HEK293 (cell line): Measurements from ENCODE around the gene RBFOX2.

Experiments used
- CTCF ChIA-PET: fragments of 350-600 bp; formaldehyde crosslinking; extraction: SDS; loops from one replicate; lab custom pipeline; 2021; ENCODE audit warnings: antibody characterized with exemption; lab: Yijun Ruan, JAX
- POLR2A ChIA-PET: fragments of 300-600 bp; formaldehyde crosslinking; extraction: SDS; loops from one replicate; lab custom pipeline; 2020; ENCODE audit warnings: antibody characterized with exemption, inconsistent platforms; lab: Yijun Ruan, JAX
- H3K27ac ChIP-seq: fragments of 200-500 bp; sonication (Bioruptor generic); 2 replicates; pipeline ENCODE4 v1.5.1; 2014; ENCODE audit warnings: low read depth, low read length, control low read depth, inconsistent platforms; ENCODE audit errors: extremely low read depth
- H3K36me3 ChIP-seq, 2 experiments: fragments of 200-500 bp in 1 of 2; sonication (Bioruptor generic) in 1 of 2; 1 replicate in 1 of 2; 2 replicates in 1 of 2; pipeline ENCODE4 v1.5.1; 2014 to 2017; ENCODE audit warnings: inconsistent platforms in 2 of 2, low read length in 2 of 2; ENCODE audit not compliant: control insufficient read depth in 2 of 2, insufficient read depth in 1 of 2
- H3K4me1 ChIP-seq: fragments of 200-500 bp; sonication (Bioruptor generic); 2 replicates; pipeline ENCODE4 v1.5.1; 2014; ENCODE audit warnings: mild to moderate bottlenecking, low read length, inconsistent platforms; ENCODE audit not compliant: control insufficient read depth, insufficient read depth
- H3K4me3 ChIP-seq: 2 replicates; pipeline ENCODE4 v1.5.1; 2011; ENCODE audit warnings: low read depth, mild to moderate bottlenecking, control low read depth, low read length, moderate library complexity
- H3K9me3 ChIP-seq: fragments of 200-500 bp; sonication (Bioruptor generic); 2 replicates; pipeline ENCODE4 v1.5.1; 2014; ENCODE audit warnings: low read depth, low read length, inconsistent platforms; ENCODE audit not compliant: control insufficient read depth, insufficient read depth
- FEZF1 ChIP-seq: fragments of 450-650 bp; formaldehyde crosslinking; IDR thresholded peaks from 2 replicates; pipeline ENCODE4 v1.5.1; 2016; ENCODE audit warnings: missing biosample characterization, missing genetic modification characterization
- GFI1B ChIP-seq: fragments of 450-650 bp; formaldehyde crosslinking; IDR thresholded peaks from 2 replicates; pipeline ENCODE4 v1.5.1; 2016; ENCODE audit warnings: missing biosample characterization, missing genetic modification characterization
- GLIS2 ChIP-seq: fragments of 450-650 bp; formaldehyde crosslinking; IDR thresholded peaks from 2 replicates; pipeline ENCODE4 v1.5.1; 2016; ENCODE audit warnings: missing biosample characterization, missing genetic modification characterization
- ZBTB17 ChIP-seq: fragments of 450-650 bp; formaldehyde crosslinking; IDR thresholded peaks from 2 replicates; pipeline ENCODE4 v1.5.1; 2016; ENCODE audit warnings: missing biosample characterization, missing genetic modification characterization
- ZBTB20 ChIP-seq: fragments of 450-650 bp; formaldehyde crosslinking; IDR thresholded peaks from 2 replicates; pipeline ENCODE4 v1.5.1; 2016; ENCODE audit warnings: missing biosample characterization, missing genetic modification characterization
- ZNF169 ChIP-seq: fragments of 450-650 bp; formaldehyde crosslinking; IDR thresholded peaks from 2 replicates; pipeline ENCODE4 v1.5.1; 2016; ENCODE audit warnings: missing biosample characterization, missing genetic modification characterization
- ZNF423 ChIP-seq: fragments of 450-650 bp; formaldehyde crosslinking; IDR thresholded peaks from 2 replicates; pipeline ENCODE4 v1.5.1; 2016; ENCODE audit warnings: missing biosample characterization, missing genetic modification characterization
- ZNF510 ChIP-seq: fragments of 450-650 bp; formaldehyde crosslinking; IDR thresholded peaks from 2 replicates; pipeline ENCODE4 v1.5.1; 2018; ENCODE audit warnings: mild to moderate bottlenecking, missing genetic modification characterization, missing biosample characterization; ENCODE audit not compliant: insufficient replicate concordance
- ZNF701 ChIP-seq: fragments of 450-650 bp; formaldehyde crosslinking; IDR thresholded peaks from 2 replicates; pipeline ENCODE4 v1.5.1; 2016; ENCODE audit warnings: missing biosample characterization, missing genetic modification characterization
- ZNF747 ChIP-seq: fragments of 450-650 bp; formaldehyde crosslinking; IDR thresholded peaks from 2 replicates; pipeline ENCODE4 v1.5.1; 2016; ENCODE audit warnings: missing biosample characterization, missing genetic modification characterization
- ZNF76 ChIP-seq: fragments of 450-650 bp; formaldehyde crosslinking; IDR thresholded peaks from 2 replicates; pipeline ENCODE4; 2016; ENCODE audit warnings: low read depth, missing biosample characterization, missing genetic modification characterization, borderline replicate concordance
- ZNF777 ChIP-seq: fragments of 450-650 bp; formaldehyde crosslinking; IDR thresholded peaks from 2 replicates; pipeline ENCODE4 v1.5.1; 2017; ENCODE audit warnings: missing biosample characterization, missing genetic modification characterization, borderline replicate concordance
- ZNF785 ChIP-seq: fragments of 450-650 bp; formaldehyde crosslinking; IDR thresholded peaks from 2 replicates; pipeline ENCODE4 v1.5.1; 2016; ENCODE audit warnings: missing biosample characterization, missing genetic modification characterization
- ZNF830 ChIP-seq: fragments of 450-650 bp; IDR thresholded peaks from 2 replicates; pipeline ENCODE4 v1.5.0; 2018; ENCODE audit warnings: missing biosample characterization, missing genetic modification characterization, low read depth, mild to moderate bottlenecking, moderate library complexity
- ZSCAN16 ChIP-seq: fragments of 450-650 bp; formaldehyde crosslinking; IDR thresholded peaks from 2 replicates; pipeline ENCODE4 v1.5.1; 2016; ENCODE audit warnings: missing biosample characterization, missing genetic modification characterization
- ZSCAN23 ChIP-seq: fragments of 450-650 bp; formaldehyde crosslinking; IDR thresholded peaks from 2 replicates; pipeline ENCODE4 v1.5.1; 2016; ENCODE audit warnings: missing biosample characterization, missing genetic modification characterization
- TF ChIP-seq, protein P1 (sequence below): fragments of 450-650 bp; formaldehyde crosslinking; IDR thresholded peaks from 2 replicates; pipeline ENCODE4 v1.5.1; 2017; ENCODE audit warnings: missing biosample characterization, missing genetic modification characterization
- TF ChIP-seq, protein P2 (sequence below): fragments of 450-650 bp; formaldehyde crosslinking; IDR thresholded peaks from 2 replicates; pipeline ENCODE4; 2016; ENCODE audit warnings: missing biosample characterization, missing genetic modification characterization
- TF ChIP-seq, protein P3 (sequence below): fragments of 450-650 bp; formaldehyde crosslinking; IDR thresholded peaks from 2 replicates; pipeline ENCODE4 v1.5.1; 2016; ENCODE audit warnings: missing biosample characterization, missing genetic modification characterization
- TF ChIP-seq, protein P4 (sequence below): fragments of 450-650 bp; formaldehyde crosslinking; IDR thresholded peaks from 2 replicates; pipeline ENCODE4 v1.5.1; 2016; ENCODE audit warnings: missing biosample characterization, missing genetic modification characterization
- TF ChIP-seq, protein P5 (sequence below): fragments of 450-650 bp; formaldehyde crosslinking; IDR thresholded peaks from 2 replicates; pipeline ENCODE4 v1.5.1; 2016; ENCODE audit warnings: missing biosample characterization, missing genetic modification characterization

Gene RBFOX2

DNA sequence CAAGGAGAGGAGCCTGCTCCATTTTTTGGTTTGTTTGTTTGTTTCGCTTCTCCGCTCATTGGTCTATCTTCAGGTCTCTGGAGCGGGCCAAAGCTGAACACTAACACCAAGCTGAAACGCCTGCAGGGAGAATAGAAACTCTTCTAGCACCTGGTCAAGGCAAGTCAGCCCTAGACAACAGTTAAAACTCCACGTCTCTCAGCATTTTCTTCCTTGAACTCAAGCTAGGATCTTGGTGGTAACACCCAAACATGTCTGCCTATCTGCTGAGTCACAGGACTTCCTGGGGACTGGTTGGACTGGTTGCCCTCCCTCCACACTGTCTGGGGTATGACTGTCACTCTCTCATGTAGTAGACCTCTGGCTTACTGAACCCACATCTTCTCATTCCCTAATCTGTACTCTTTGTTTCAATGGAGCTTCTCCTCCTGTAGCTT, 23.9 kb upstream of the RBFOX2 start:
- H3K36me3 ChIP-seq, result no peaks in the 10 kb centered on the region
- no peak overlapping the region for H3K27ac ChIP-seq
- CTCF ChIA-PET, result interaction anchor here (1.2 to 2.4 kb wide), 2 partner anchors 13 to 121 kb away, joined by 3 to 28 read pairs; no protein-coding TSS in a partner anchor
- TF ChIP-seq ZNF785 (tag by site-specific recombination) (no peak), ZNF423 (tag by site-specific recombination) (no peak), ZSCAN16 (tag by site-specific recombination) (no peak), ZNF510 (tag by site-specific recombination) (no peak), ZNF169 (tag by site-specific recombination) (no peak), ZBTB17 (tag by site-specific recombination) (no peak)
- TF ChIP-seq, protein P1, sequence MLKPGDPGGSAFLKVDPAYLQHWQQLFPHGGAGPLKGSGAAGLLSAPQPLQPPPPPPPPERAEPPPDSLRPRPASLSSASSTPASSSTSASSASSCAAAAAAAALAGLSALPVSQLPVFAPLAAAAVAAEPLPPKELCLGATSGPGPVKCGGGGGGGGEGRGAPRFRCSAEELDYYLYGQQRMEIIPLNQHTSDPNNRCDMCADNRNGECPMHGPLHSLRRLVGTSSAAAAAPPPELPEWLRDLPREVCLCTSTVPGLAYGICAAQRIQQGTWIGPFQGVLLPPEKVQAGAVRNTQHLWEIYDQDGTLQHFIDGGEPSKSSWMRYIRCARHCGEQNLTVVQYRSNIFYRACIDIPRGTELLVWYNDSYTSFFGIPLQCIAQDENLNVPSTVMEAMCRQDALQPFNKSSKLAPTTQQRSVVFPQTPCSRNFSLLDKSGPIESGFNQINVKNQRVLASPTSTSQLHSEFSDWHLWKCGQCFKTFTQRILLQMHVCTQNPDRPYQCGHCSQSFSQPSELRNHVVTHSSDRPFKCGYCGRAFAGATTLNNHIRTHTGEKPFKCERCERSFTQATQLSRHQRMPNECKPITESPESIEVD (tag by site-specific recombination), result no peak
- TF ChIP-seq, protein P2, sequence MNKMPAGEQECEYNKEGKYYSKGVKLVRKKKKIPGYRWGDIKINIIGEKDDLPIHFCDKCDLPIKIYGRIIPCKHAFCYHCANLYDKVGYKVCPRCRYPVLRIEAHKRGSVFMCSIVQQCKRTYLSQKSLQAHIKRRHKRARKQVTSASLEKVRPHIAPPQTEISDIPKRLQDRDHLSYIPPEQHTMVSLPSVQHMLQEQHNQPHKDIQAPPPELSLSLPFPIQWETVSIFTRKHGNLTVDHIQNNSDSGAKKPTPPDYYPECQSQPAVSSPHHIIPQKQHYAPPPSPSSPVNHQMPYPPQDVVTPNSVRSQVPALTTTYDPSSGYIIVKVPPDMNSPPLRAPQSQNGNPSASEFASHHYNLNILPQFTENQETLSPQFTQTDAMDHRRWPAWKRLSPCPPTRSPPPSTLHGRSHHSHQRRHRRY (tag by site-specific recombination), result no peak
- TF ChIP-seq, protein P3, sequence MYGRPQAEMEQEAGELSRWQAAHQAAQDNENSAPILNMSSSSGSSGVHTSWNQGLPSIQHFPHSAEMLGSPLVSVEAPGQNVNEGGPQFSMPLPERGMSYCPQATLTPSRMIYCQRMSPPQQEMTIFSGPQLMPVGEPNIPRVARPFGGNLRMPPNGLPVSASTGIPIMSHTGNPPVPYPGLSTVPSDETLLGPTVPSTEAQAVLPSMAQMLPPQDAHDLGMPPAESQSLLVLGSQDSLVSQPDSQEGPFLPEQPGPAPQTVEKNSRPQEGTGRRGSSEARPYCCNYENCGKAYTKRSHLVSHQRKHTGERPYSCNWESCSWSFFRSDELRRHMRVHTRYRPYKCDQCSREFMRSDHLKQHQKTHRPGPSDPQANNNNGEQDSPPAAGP (tag by site-specific recombination), result no peak
- TF ChIP-seq, protein P4, sequence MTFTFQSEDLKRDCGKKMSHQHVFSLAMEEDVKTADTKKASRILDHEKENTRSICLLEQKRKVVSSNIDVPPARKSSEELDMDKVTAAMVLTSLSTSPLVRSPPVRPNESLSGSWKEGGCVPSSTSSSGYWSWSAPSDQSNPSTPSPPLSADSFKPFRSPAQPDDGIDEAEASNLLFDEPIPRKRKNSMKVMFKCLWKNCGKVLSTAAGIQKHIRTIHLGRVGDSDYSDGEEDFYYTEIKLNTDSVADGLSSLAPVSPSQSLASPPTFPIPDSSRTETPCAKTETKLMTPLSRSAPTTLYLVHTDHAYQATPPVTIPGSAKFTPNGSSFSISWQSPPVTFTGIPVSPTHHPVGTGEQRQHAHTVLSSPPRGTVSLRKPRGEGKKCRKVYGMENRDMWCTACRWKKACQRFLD (tag by site-specific recombination), result no peak
- TF ChIP-seq, all 188 proteins: peak for 0
- no peaks in the 10 kb centered on the region for H3K9me3 ChIP-seq
- POLR2A ChIA-PET, result interaction anchor here (1.2 to 1.8 kb wide), 2 partner anchors 13 to 24 kb away, joined by 4 to 11 read pairs; partner anchors contain the start of gene RBFOX2
- H3K4me1 ChIP-seq, result 0 out of 2 replicates have a peak, but pooled peaks cover 3% of the 10 kb centered on the region
- H3K4me3 ChIP-seq, result no peak overlapping the region

DNA sequence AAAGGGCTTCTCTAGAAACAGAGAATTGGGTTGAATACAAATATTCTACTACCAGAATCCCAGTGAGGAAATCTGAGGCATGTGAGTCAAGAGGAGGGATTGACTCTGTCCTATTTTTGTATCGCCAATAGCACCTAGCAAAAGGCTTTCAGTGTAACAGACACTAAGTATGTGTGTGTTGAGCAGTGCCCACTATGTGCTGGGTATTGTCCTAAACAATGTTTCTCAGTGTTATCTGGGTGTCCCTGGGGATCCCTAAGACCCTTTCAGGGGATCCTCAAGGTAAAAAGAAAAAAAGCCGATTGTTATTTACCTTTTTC, 21.0 kb upstream of the RBFOX2 start:
- Histone ChIP-seq H3K4me3 (no peak overlapping the region), H3K4me1 (no peaks in the 10 kb centered on the region), H3K36me3 (no peaks in the 10 kb centered on the region), H3K27ac (no peak overlapping the region), H3K9me3 (no peaks in the 10 kb centered on the region)
- CTCF ChIA-PET, result interaction anchor here (0.7 to 1.6 kb wide), 3 partner anchors 16 to 20 kb away, joined by 4 to 14 read pairs (median 5); no protein-coding TSS in a partner anchor
- POLR2A ChIA-PET, result interaction anchor here (0.7 kb wide), 1 partner anchor 26 kb away, joined by 3 read pairs; no protein-coding TSS in a partner anchor
- TF ChIP-seq ZNF777 (tag by site-specific recombination), result no peak
- no peak for TF ChIP-seq ZNF76 (tag by site-specific recombination)
- TF ChIP-seq ZNF747 (tag by site-specific recombination), result no peak
- TF ChIP-seq ZBTB20 (tag by site-specific recombination), result no peak
- TF ChIP-seq ZNF830 (tag by site-specific recombination), result no peak
- TF ChIP-seq ZNF701, result no peak
- TF ChIP-seq ZSCAN23 (tag by site-specific recombination), result no peak
- TF ChIP-seq GLIS2, result no peak
- no peak for TF ChIP-seq FEZF1 (tag by site-specific recombination)
- TF ChIP-seq, protein P5, sequence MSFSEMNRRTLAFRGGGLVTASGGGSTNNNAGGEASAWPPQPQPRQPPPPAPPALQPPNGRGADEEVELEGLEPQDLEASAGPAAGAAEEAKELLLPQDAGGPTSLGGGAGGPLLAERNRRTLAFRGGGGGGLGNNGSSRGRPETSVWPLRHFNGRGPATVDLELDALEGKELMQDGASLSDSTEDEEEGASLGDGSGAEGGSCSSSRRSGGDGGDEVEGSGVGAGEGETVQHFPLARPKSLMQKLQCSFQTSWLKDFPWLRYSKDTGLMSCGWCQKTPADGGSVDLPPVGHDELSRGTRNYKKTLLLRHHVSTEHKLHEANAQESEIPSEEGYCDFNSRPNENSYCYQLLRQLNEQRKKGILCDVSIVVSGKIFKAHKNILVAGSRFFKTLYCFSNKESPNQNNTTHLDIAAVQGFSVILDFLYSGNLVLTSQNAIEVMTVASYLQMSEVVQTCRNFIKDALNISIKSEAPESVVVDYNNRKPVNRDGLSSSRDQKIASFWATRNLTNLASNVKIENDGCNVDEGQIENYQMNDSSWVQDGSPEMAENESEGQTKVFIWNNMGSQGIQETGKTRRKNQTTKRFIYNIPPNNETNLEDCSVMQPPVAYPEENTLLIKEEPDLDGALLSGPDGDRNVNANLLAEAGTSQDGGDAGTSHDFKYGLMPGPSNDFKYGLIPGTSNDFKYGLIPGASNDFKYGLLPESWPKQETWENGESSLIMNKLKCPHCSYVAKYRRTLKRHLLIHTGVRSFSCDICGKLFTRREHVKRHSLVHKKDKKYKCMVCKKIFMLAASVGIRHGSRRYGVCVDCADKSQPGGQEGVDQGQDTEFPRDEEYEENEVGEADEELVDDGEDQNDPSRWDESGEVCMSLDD (tag by site-specific recombination), result no peak
- no peak for TF ChIP-seq GFI1B (tag by site-specific recombination)
